RPMI7951 (cell line): Measurements from ENCODE around the gene SNX9. TPM values are rescaled to one million over a fixed set of nuclear protein-coding genes. Genes with fewer than 3 reads are reported as not detected.
A peak's percentile ranks its signal among the peaks of the same experiment; 100 is the strongest.

Source experiments
- DNase-seq: peaks from one replicate; pipeline ENCODE4 v3.0.0-alpha.2; 2012; ENCODE audit warnings: low read depth
- total RNA-seq: library from RNA; depleted of rRNA; stranded (reverse); fragments of >200 nt; shearing (Covaris generic); gene quantifications from 2 replicates; pipeline ENCODE4 v1.2.3, GENCODE V29; 2014

SNX9 gene
- total RNA-seq, 1 experiment from 2014 or later, result 36.8 TPM

GRCh38 chr6:157804448-157805327 lies 18.4 kb upstream of the SNX9 start:
- DNase-seq, result no peak

- DNase-seq, result no peak
Observed at GRCh38 chr6:157806131-157806855, 16.8 kb upstream of the SNX9 start.

- DNase-seq, result no peak
Observed at GRCh38 chr6:157806856-157807215, 16.2 kb upstream of the SNX9 start.

GRCh38 chr6:157808405-157808950 lies 14.6 kb upstream of the SNX9 start:
- DNase-seq, result no peak

- DNase-seq, result no peak
Observed at GRCh38 chr6:157809613-157810012, 13.4 kb upstream of the SNX9 start.

GRCh38 chr6:157811137-157811475 lies 11.9 kb upstream of the SNX9 start:
- DNase-seq, result no peak

- peak; percentile 35 for DNase-seq
Observed at GRCh38 chr6:157811476-157812173, 11.4 kb upstream of the SNX9 start.

- no peak for DNase-seq
Observed at GRCh38 chr6:157812425-157813171, 10.4 kb upstream of the SNX9 start.

GRCh38 chr6:157813191-157813590 lies 9.9 kb upstream of the SNX9 start:
- no peak for DNase-seq

- peak; percentile 85 for DNase-seq
Observed at GRCh38 chr6:157813750-157814455, 9.1 kb upstream of the SNX9 start.

GRCh38 chr6:157814883-157815282 lies 8.2 kb upstream of the SNX9 start:
- DNase-seq, result no peak

- DNase-seq, result no peak
Observed at GRCh38 chr6:157821342-157822033, 1.6 kb upstream of the SNX9 start.

- DNase-seq, result no peak
Observed at GRCh38 chr6:157822245-157823000, 623 bp upstream of the SNX9 start.

- peak; percentile 42 for DNase-seq
Observed at GRCh38 chr6:157823528-157824370, 703 bp downstream of the SNX9 start.

- DNase-seq, result peak; percentile 55
Observed at GRCh38 chr6:157825243-157825904, 2.3 kb downstream of the SNX9 start.

- DNase-seq, result no peak
Observed at GRCh38 chr6:157830354-157831017, 7.4 kb downstream of the SNX9 start.

GRCh38 chr6:157831018-157831369 lies 7.9 kb downstream of the SNX9 start:
- DNase-seq, result no peak
